Measurements from ENCODE around the gene PCYT2. TPM values are rescaled to one million over a fixed set of nuclear protein-coding genes. Genes with fewer than 3 reads are reported as not detected.
A peak's percentile ranks its signal among the peaks of the same experiment; 100 is the strongest.

Gene PCYT2
- total and polyA plus RNA-seq, 2 donors (not counting 1 experiment from before 2014, with no cell fraction given), result 33.4 to 34.9 TPM

DNA sequence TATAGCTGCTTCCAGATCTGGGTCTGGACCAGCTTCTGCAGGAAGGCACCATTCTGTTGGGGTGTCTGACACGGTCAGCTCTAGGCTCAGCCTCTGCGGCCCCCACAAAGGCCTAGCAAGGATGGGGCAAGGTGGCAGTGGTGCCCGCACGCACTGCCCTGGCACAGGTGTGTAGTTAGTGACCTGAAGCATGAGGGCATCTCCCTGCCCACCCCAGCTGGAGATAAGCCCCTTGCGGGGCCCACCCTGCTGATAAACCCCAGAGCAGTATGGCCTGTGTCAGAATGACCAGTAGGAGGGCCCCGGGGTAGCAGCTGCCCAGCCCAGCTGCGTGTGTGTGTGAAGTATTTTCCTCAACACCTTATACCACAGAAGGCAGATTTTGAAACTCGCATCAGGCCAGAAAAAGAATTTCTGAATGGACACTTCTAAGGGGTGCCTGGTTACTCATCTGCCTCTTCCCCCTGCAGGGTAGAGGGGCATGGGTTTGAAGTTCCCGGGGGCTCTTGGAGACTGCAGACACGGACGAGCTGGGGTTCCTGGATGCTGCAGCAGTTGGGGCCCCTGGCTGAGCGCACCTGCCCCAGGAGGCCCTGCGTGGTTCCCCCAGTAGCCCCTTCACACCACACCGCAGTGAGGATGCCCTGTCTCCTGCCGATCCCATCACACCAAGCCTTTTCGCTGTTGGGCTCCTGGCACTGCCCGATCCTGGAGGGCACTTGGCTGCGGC lies 44.6 kb downstream of the PCYT2 start:
- H3K9me3 ChIP-seq (ENCODE audit: control extremely low read depth in 1 of 3, control insufficient read depth in 2 of 3, insufficient read depth in 1 of 3, low read length in 2 of 3), result no peaks in the 10 kb centered on the region
- Mint-ChIP-seq H3K4me3 (no peak overlapping the region), H3K4me1 (peaks cover 32% of the 10 kb centered on the region), H3K9me3 (ENCODE audit: insufficient read depth) (no peaks in the 10 kb centered on the region), H3K27ac (peak overlapping the region; percentile 26), H3K27me3 (no peaks in the 10 kb centered on the region)
- intact Hi-C loops (cut with micrococcal nuclease), result loop anchor here (10.0 kb wide), 1 partner anchor 428 kb away; no protein-coding TSS in a partner anchor
- ATAC-seq (ENCODE audit: low read depth), result no peak
- peak overlapping the region in 1 of 2 donors; percentile 19 for H3K27ac ChIP-seq (ENCODE audit: low read length in 2 of 2)
- peaks cover 1 to 27% of the 10 kb centered on the region in 2 experiments for H3K36me3 ChIP-seq (replicated peaks in 1 of 2; ENCODE audit: control extremely low read depth in 1 of 2, control insufficient read depth in 1 of 2, extremely low read depth in 1 of 2, insufficient read depth in 2 of 2, low read length in 1 of 2)
- DNase-seq, result peak; percentile 41
- H3K4me2 ChIP-seq (replicated peaks; ENCODE audit: low read depth, low read length, poor library complexity, severe bottlenecking), result peak overlapping the region; percentile 5
- H4K20me1 ChIP-seq (ENCODE audit: control insufficient read depth, insufficient read depth, low read length, poor library complexity, severe bottlenecking), result peaks cover 66% of the 10 kb centered on the region
- TF ChIP-seq, protein P1, sequence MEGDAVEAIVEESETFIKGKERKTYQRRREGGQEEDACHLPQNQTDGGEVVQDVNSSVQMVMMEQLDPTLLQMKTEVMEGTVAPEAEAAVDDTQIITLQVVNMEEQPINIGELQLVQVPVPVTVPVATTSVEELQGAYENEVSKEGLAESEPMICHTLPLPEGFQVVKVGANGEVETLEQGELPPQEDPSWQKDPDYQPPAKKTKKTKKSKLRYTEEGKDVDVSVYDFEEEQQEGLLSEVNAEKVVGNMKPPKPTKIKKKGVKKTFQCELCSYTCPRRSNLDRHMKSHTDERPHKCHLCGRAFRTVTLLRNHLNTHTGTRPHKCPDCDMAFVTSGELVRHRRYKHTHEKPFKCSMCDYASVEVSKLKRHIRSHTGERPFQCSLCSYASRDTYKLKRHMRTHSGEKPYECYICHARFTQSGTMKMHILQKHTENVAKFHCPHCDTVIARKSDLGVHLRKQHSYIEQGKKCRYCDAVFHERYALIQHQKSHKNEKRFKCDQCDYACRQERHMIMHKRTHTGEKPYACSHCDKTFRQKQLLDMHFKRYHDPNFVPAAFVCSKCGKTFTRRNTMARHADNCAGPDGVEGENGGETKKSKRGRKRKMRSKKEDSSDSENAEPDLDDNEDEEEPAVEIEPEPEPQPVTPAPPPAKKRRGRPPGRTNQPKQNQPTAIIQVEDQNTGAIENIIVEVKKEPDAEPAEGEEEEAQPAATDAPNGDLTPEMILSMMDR (IDR thresholded peaks at IDR 0.05), result no peak
- H3K27me3 ChIP-seq (replicated peaks in 1 of 4; ENCODE audit: control extremely low read depth in 1 of 4, control insufficient read depth in 3 of 4, insufficient read depth in 4 of 4, low read length in 3 of 4), result no peaks in the 10 kb centered on the region
- POLR2A ChIA-PET, result no interaction called here
- H3K9ac ChIP-seq (ENCODE audit: low read length), result no peak overlapping the region
- CTCF ChIA-PET, result interaction anchor here (1.2 kb wide), 1 partner anchor 155 kb away, joined by 4 read pairs; no protein-coding TSS in a partner anchor
- 72% methylated on average over 13 of the region's 18 CpGs for WGBS (ENCODE audit: insufficient coverage)
- no peak overlapping the region for H3K4me3 ChIP-seq (ENCODE audit: control extremely low read depth in 1 of 5, extremely low read depth in 1 of 5, insufficient read depth in 1 of 5, low read depth in 2 of 5, low read length in 4 of 5)
- peaks cover 16 to 29% of the 10 kb centered on the region in 2 donors for H3K4me1 ChIP-seq (ENCODE audit: control insufficient read depth in 2 of 2, insufficient read depth in 2 of 2, low read length in 2 of 2)
- H3K79me2 ChIP-seq (ENCODE audit: control insufficient read depth, insufficient read depth, low read length), result peaks cover 55% of the 10 kb centered on the region
- no peak overlapping the region for H2AFZ ChIP-seq (ENCODE audit: insufficient read depth, low read depth, low read length, poor library complexity, severe bottlenecking)

DNA sequence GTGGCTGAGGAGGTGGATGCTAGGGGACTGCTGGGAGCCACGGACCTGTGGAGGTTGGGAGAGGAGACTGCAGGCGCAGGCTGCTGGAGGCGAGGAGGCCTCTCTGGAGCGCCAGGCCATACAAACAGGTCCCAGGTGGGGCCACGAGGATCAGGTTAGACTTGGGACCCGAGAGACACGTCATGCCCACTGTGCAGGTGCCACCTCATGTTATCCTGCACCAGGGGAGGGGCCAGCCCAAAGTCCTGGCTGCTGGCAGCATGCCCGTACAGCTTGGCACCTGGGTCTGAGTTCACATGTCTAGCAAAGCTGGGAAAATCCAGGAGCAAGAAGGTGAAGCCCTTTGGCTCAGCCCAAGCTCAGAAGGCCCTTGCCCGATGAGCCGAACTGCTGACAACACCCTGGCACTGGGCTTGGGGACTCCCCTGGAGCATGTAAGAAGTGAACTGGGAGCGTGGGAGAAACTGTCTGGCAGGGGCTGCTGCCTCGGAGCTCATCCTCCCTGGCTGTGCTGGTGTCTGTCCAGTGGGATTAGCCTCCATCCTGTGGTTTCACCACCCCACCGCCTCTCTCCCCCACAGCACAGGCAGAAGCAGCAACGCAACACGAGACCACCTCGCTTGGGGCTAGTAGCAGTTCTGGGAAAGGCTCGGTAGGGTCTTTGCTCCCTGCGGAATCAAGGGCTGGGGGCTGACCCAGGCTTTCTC lies 45.3 kb downstream of the PCYT2 start:
- no peaks in the 10 kb centered on the region for H3K9me3 Mint-ChIP-seq (ENCODE audit: insufficient read depth)
- Histone ChIP-seq H3K36me3 (replicated peaks in 1 of 2; ENCODE audit: control extremely low read depth in 1 of 2, control insufficient read depth in 1 of 2, extremely low read depth in 1 of 2, insufficient read depth in 2 of 2, low read length in 1 of 2) (peaks cover 1 to 27% of the 10 kb centered on the region in 2 experiments), H3K27ac (ENCODE audit: low read length in 2 of 2) (no peak overlapping the region), H3K4me2 (replicated peaks; ENCODE audit: low read depth, low read length, poor library complexity, severe bottlenecking) (no peak overlapping the region), H3K79me2 (ENCODE audit: control insufficient read depth, insufficient read depth, low read length) (peaks cover 51% of the 10 kb centered on the region), H3K27me3 (replicated peaks in 1 of 4; ENCODE audit: control extremely low read depth in 1 of 4, control insufficient read depth in 3 of 4, insufficient read depth in 4 of 4, low read length in 3 of 4) (no peaks in the 10 kb centered on the region), H3K9me3 (ENCODE audit: control extremely low read depth in 1 of 3, control insufficient read depth in 2 of 3, insufficient read depth in 1 of 3, low read length in 2 of 3) (no peaks in the 10 kb centered on the region), H4K20me1 (ENCODE audit: control insufficient read depth, insufficient read depth, low read length, poor library complexity, severe bottlenecking) (peaks cover 66% of the 10 kb centered on the region), H2AFZ (ENCODE audit: insufficient read depth, low read depth, low read length, poor library complexity, severe bottlenecking) (no peak overlapping the region), H3K4me3 (ENCODE audit: control extremely low read depth in 1 of 5, extremely low read depth in 1 of 5, insufficient read depth in 1 of 5, low read depth in 2 of 5, low read length in 4 of 5) (no peak overlapping the region), H3K4me1 (ENCODE audit: control insufficient read depth in 2 of 2, insufficient read depth in 2 of 2, low read length in 2 of 2) (peaks cover 18 to 34% of the 10 kb centered on the region in 2 donors), H3K9ac (ENCODE audit: low read length) (no peak overlapping the region)
- no peak overlapping the region for H3K27ac Mint-ChIP-seq
- peaks cover 38% of the 10 kb centered on the region for H3K4me1 Mint-ChIP-seq
- CTCF ChIA-PET, result interaction anchor here (0.7 kb wide), 1 partner anchor 135 kb away, joined by 3 read pairs; no protein-coding TSS in a partner anchor
- no peaks in the 10 kb centered on the region for H3K27me3 Mint-ChIP-seq
- DNase-seq (peak; percentile 46), ATAC-seq (ENCODE audit: low read depth) (no peak)
- POLR2A ChIA-PET, result no interaction called here
- TF ChIP-seq, protein P1 (IDR thresholded peaks at IDR 0.05), result no peak
- no peak for TF ChIP-seq EZH2 (IDR thresholded peaks at IDR 0.05; ENCODE audit: borderline replicate concordance, insufficient read depth, low read depth, low read length, poor library complexity, severe bottlenecking)
- intact Hi-C loops (cut with micrococcal nuclease), result loop anchor here (10.0 kb wide), 1 partner anchor 429 kb away; no protein-coding TSS in a partner anchor
- no peak overlapping the region for H3K4me3 Mint-ChIP-seq
- WGBS (ENCODE audit: insufficient coverage), result 91% methylated on average over 17 of the region's 18 CpGs
